Loucy (cell line): ENCODE measurements around the gene RNF149.

Source experiments
- H2AFZ ChIP-seq: fragments of 200-600 bp; sonication (generic); 2 replicates; pipeline ENCODE4 v1.6.0; 2016; ENCODE audit warnings: antibody characterized with exemption, mild to moderate bottlenecking, low read length, moderate library complexity
- H3F3A ChIP-seq: fragments of 200-600 bp; 2 replicates; pipeline ENCODE4 v1.6.0; 2016; ENCODE audit warnings: antibody characterized with exemption, low read depth, mild to moderate bottlenecking
- H3K27me3 ChIP-seq: fragments of 200-600 bp; sonication (generic); 2 replicates; pipeline ENCODE4 v1.6.1; 2014; ENCODE audit warnings: low read length, mild to moderate bottlenecking; ENCODE audit not compliant: insufficient read depth, poor library complexity, severe bottlenecking
- H3K36me3 ChIP-seq: fragments of 200-600 bp; sonication (generic); 2 replicates; pipeline ENCODE4 v1.6.1; 2016; ENCODE audit warnings: low read length; ENCODE audit not compliant: insufficient read depth
- H3K4me1 ChIP-seq: fragments of 200-600 bp; sonication (generic); 2 replicates; pipeline ENCODE4 v1.5.1; 2014; ENCODE audit warnings: low read length, mild to moderate bottlenecking; ENCODE audit not compliant: insufficient read depth, poor library complexity, severe bottlenecking
- H3K4me2 ChIP-seq: fragments of 200-600 bp; sonication (generic); 2 replicates; pipeline ENCODE4 v1.6.0; 2014; ENCODE audit warnings: antibody characterized with exemption, low read length, low read depth, mild to moderate bottlenecking; ENCODE audit not compliant: poor library complexity, severe bottlenecking
- H3K4me3 ChIP-seq: fragments of 200-600 bp; sonication (generic); 2 replicates; pipeline ENCODE4 v1.5.1; 2014; ENCODE audit warnings: low read length, mild to moderate bottlenecking, mixed read lengths; ENCODE audit not compliant: poor library complexity, severe bottlenecking
- H3K79me2 ChIP-seq: fragments of 200-600 bp; sonication (generic); 2 replicates; pipeline ENCODE4 v1.6.1; 2014; ENCODE audit warnings: low read length; ENCODE audit not compliant: insufficient read depth
- H3K9ac ChIP-seq: fragments of 200-600 bp; sonication (generic); 2 replicates; pipeline ENCODE4 v1.6.0; 2014; ENCODE audit warnings: mild to moderate bottlenecking, low read depth, low read length, moderate library complexity; ENCODE audit not compliant: poor library complexity, severe bottlenecking
- H3K9me2 ChIP-seq: fragments of 200-600 bp; sonication (generic); replicated peaks from 2 replicates; pipeline ENCODE4 v1.6.1; 2016; ENCODE audit warnings: low read depth, low read length, mixed read lengths
- H3K9me3 ChIP-seq: fragments of 200-600 bp; sonication (generic); 2 replicates; pipeline ENCODE4 v1.6.1; 2014; ENCODE audit warnings: mild to moderate bottlenecking, antibody characterized with exemption, low read length, low read depth; ENCODE audit not compliant: insufficient read depth
- H4K20me1 ChIP-seq: fragments of 200-600 bp; sonication (generic); 2 replicates; pipeline ENCODE4 v1.6.0; 2014; ENCODE audit warnings: antibody characterized with exemption, low read length, mild to moderate bottlenecking; ENCODE audit not compliant: insufficient read depth, poor library complexity, severe bottlenecking
- CTCF ChIP-seq: fragments of 200-600 bp; sonication (generic); conservative IDR thresholded peaks from 2 replicates; pipeline ENCODE4 v1.5.1; 2014; ENCODE audit warnings: mild to moderate bottlenecking, antibody characterized with exemption, low read length
- EZH2phosphoT487 ChIP-seq: fragments of 200-600 bp; IDR thresholded peaks from 2 replicates; pipeline ENCODE4 v1.6.1; 2018; ENCODE audit warnings: antibody characterized with exemption, mild to moderate bottlenecking, moderate library complexity, borderline replicate concordance

Gene RNF149

GRCh38 chr2:101339266-101339880 lies 30.9 kb upstream of the RNF149 start:
- no peaks in the 10 kb centered on the region for H3F3A ChIP-seq
- H2AFZ ChIP-seq: no peak overlapping the region
- H3K36me3 ChIP-seq: no peaks in the 10 kb centered on the region
- no peaks in the 10 kb centered on the region for H4K20me1 ChIP-seq
- peaks cover 9% of the 10 kb centered on the region for H3K4me1 ChIP-seq
- TF ChIP-seq CTCF (no peak), EZH2phosphoT487 (no peak)
- no peak overlapping the region for H3K9ac ChIP-seq
- no peaks in the 10 kb centered on the region for H3K79me2 ChIP-seq
- no peak overlapping the region for H3K4me2 ChIP-seq
- H3K9me2 ChIP-seq: no peaks in the 10 kb centered on the region
- no peaks in the 10 kb centered on the region for H3K27me3 ChIP-seq
- H3K9me3 ChIP-seq: no peaks in the 10 kb centered on the region
- H3K4me3 ChIP-seq: no peak overlapping the region

GRCh38 chr2:101337877-101338276 lies 29.4 kb upstream of the RNF149 start:
- Histone ChIP-seq H3K9me2 (no peaks in the 10 kb centered on the region), H3K4me2 (no peak overlapping the region), H3K36me3 (no peaks in the 10 kb centered on the region), H2AFZ (no peak overlapping the region), H4K20me1 (no peaks in the 10 kb centered on the region), H3K79me2 (no peaks in the 10 kb centered on the region), H3K9ac (no peak overlapping the region), H3K27me3 (no peaks in the 10 kb centered on the region), H3F3A (no peaks in the 10 kb centered on the region), H3K4me1 (peaks cover 9% of the 10 kb centered on the region), H3K9me3 (no peaks in the 10 kb centered on the region), H3K4me3 (no peak overlapping the region)
- TF ChIP-seq CTCF (no peak), EZH2phosphoT487 (no peak)

- Histone ChIP-seq H3K4me1 (peaks cover 33% of the 10 kb centered on the region), H3K9me2 (no peaks in the 10 kb centered on the region), H2AFZ (no peak overlapping the region), H3K36me3 (no peaks in the 10 kb centered on the region), H3K9ac (no peak overlapping the region), H3K4me2 (no peak overlapping the region), H3K27me3 (no peaks in the 10 kb centered on the region), H4K20me1 (no peaks in the 10 kb centered on the region), H3F3A (peaks cover 20% of the 10 kb centered on the region), H3K4me3 (no peak overlapping the region), H3K79me2 (no peaks in the 10 kb centered on the region), H3K9me3 (no peaks in the 10 kb centered on the region)
- no peak; the same call in 1 of the 2 replicates for TF ChIP-seq CTCF
- TF ChIP-seq EZH2phosphoT487: no peak
Measured at GRCh38 chr2:101332885-101333766, 24.6 kb upstream of the RNF149 start.
